NOMO-1 (cell line): ENCODE measurements around the gene CDCA8.

ENCODE experiments used
- DNase-seq, 2 experiments: peaks; one replicate each; lab custom pipeline; 2025; ENCODE audit not compliant: unreplicated experiment in 2 of 2; lab: John Stamatoyannopoulos, UW

The CDCA8 gene

DNA sequence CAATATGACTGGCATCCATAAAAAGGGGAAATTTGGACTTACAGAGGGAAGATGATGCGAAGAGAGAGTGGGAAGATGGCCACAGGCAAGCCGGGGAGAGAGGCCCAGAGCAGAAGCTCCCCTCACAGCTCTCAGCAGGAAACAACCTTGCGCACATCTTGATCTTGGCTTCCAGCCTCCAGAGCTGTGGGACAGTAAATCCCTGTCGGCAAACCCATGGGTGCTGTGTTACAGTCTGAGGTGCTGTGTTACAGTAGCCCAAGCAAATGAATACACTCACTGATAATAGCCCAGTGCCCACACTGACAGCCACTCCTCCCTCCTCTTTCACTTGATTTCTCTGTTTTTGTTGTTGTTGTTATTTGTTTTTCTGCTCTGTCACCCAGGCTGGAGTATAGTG is 22.4 kb downstream of the CDCA8 start:
- no peak for DNase-seq

GRCh38 chr1:37716321-37716720 is 24.0 kb downstream of the CDCA8 start:
- DNase-seq = no peak

DNA sequence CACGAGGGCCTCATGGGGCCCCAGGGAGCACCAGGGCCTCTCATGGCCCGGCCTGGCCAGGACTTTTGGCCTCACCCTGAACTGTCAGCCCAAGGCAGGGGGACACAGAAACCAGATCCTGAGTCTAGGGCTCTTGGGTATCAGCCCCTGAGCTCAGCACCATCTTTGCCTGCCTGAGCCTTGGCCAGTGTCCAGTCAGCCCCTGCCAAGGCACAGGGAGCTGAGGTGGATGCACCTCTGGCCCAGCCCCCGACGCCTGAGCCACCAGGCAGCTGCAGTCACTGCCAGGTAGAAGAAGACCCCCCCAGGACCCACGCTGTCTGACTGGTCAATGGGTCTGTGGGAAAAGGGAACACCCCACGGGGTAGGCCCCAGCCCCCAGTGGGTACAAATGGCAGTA is 25.3 kb downstream of the CDCA8 start:
- DNase-seq = no peak

DNA sequence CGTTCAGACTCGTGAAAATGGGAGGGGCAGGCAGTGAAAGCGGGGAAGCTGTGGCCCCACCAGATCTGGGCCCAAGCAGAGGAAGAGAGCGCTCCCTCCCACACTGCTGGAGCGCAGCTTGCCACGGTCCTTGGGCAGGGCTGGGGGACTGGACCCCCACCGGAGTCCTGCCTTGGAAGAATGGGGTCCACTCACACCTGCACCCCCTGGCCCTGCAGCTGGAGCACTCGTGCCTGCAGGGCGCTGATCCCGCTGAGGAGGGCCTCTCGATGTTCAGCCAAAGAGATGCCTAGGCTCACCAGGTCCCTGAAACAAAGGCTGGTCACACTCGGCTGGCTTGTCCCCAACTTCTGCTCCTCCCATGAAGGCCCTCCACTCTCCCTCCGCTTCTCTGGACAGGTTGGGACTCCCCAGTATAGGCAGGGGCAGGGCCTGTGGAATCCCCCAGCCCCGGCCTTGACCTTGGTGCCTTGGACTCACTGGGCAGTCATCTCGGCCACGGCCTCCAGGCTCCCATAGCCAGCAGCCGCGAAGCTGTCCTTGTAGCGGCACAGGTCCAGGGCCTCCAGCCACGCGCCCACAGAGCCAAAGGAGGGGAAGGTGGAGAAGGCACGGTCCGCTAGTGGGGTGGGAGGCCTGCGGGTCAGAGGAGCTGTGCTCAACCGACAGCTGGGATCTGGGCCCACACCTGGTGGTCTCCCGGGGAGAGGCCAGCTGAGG is 26.0 kb downstream of the CDCA8 start:
- DNase-seq = no peak

DNA sequence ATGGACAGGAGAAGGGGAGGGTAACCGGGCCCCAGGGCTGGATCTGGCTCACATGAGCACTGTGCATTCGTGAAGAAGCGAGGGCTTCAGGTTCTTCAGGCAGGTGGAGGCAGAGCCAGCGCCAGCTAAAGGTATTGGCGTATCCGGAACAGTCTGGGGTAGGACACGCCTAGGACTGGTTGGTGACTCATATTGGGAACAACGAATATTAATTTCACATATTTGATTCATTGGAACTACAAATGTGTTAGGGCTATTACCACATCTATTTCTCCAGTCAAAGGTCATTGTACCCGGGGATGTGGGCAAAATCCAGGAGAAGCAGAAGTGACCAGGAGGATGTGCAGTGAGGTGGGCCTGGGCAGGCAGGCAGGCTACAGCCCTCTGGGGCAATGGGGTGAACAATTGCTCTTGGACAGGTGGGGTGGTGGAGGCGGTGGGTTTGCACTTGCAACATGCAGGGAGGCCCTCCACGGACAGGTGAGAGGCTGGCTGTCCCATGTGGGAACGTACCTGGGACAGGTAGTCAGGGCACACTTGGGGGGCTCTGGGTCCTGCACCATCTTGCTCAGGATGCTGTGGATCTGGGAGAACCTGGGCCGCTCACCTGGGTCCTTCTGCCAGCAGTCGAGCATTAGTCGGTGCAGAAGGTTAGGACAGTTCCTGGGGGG is 26.7 kb downstream of the CDCA8 start:
- no peak for DNase-seq

DNA sequence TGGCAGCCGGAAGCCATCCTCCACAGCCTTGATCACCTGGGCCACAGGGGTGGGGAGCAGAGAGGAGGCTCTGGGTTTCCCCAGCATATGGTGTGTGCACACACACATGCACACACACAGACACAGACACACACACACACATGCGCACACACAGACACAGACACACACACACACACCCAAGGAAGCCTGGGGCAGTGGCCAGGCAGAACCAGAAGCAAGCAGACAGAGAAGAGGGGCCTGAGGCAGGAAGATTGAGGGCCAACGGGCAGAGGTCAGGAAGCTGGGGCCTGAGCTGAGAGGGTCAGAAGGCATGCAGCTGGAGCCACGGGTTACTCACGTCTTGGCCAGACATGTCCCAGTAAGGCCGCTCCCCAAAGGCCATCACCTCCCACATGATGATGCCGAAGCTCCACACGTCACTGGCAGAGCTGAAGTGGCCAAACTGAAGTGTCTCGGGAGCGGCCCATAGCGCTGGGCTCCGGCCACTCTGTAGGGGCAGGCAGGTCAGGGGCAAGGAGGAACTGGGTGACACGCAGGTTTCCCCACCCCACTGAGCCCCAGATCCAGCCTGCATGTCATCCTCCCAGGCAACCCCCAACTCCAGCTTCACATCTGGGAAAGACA is 27.4 kb downstream of the CDCA8 start:
- DNase-seq = no peak

DNA sequence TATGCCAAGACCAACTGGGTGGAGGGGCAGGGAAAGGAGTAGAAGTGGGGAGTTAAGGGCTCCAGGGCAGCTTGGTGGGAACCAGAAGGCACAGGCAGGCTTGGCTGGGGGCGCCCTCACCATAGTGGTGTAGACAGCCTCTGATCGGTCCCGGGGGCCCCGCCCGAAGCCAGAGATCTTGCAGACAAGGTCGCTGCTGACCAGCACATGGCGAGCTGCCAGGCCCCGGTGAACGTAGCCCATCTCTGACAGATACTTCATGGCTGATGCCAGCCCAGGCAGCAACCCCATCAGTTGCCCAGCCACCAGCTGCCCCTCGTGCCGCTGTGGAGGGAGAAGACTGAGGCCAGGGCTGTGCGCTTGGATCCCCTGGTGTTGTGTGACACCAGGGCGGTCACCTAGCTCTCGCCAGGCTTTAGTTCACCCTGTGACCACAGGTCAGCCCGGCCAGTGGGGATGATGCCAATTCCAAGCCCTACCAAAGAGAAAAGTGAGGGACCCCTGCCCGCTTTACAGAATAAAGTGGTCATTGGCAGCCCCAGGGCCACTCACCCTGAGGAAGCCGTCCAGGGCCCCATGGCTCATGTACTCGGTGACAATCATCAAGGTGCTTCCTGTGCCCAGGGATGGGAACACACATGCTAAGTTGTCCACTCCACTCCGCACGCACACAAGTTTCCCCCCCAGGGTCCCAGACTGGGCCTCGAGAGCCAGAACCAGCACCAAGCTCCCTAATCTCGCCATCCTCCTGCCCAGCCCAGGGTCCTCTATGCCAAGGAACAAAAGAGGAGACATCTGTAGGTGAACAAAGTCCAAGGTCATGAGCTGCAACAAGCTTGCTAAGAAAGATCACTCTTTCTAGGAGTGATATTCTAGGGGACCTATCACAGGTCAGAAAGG is 28.2 kb downstream of the CDCA8 start:
- DNase-seq = no peak

DNA sequence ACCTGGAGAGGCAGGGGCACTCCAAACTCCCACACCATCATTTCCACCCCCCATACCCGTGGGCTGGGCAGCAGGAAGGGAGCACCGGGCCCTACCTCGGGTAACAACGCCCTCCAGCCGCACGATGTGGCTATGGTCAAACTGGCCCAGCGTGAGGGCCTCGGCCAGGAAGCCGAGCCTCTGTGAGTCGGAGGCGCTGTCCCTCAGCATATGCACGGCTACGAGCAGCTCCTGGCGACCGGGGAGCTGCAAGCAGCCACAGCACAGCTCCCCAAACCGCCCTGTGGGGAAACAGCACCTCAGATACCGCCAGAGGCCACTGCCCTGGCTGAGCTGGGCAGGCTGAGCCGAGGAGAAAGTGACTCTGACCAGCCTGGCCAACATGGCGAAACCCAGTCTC is 29.2 kb downstream of the CDCA8 start:
- DNase-seq = no peak

DNA sequence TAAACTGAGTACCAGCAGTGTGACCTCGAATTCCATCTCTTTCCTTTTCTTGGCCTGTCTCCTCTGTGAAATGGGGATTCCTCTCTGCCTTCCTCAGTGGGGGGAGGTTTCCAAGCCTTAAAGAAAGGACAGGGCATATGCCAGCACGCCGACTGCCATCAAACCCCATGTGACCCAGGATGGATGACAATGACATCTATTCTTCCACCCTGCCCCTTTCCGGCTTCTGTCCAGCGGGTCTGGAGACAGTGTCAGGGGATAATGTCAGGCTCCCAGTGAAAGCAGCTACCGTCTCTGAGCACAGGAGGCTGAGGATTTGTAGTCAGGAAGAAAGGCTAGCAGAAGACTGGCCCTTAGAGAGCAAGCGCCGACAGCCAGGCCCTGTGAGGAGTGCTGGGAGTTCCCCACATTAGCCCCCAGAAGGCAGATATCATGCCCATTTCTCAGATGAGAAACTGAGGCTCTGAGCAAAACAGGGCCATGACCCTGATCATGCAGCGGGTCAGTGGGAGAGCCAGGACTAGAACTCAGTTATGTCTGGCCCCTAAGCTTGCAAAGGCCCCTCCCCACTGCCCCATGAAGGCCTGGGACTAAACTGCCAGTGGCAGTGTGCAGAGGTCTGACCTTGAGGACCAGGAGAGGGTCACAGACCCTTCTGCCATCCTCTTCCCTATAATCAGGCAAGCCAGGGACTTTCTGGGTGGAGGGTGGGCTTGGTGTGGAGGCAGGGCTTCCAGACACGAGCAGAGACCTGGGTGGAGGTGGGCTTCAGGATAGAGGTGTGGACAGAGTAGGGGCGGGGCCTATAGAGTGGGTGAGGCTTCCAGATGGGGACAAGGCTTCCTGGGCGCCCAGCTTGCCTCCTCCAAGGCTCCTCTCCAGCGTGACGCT is 30.1 kb downstream of the CDCA8 start:
- DNase-seq = no peak

GRCh38 chr1:37723072-37723389 is 30.7 kb downstream of the CDCA8 start:
- no peak for DNase-seq

GRCh38 chr1:37723390-37724078 is 31.2 kb downstream of the CDCA8 start:
- DNase-seq = no peak

GRCh38 chr1:37724575-37724974 is 32.3 kb downstream of the CDCA8 start:
- no peak for DNase-seq

DNA sequence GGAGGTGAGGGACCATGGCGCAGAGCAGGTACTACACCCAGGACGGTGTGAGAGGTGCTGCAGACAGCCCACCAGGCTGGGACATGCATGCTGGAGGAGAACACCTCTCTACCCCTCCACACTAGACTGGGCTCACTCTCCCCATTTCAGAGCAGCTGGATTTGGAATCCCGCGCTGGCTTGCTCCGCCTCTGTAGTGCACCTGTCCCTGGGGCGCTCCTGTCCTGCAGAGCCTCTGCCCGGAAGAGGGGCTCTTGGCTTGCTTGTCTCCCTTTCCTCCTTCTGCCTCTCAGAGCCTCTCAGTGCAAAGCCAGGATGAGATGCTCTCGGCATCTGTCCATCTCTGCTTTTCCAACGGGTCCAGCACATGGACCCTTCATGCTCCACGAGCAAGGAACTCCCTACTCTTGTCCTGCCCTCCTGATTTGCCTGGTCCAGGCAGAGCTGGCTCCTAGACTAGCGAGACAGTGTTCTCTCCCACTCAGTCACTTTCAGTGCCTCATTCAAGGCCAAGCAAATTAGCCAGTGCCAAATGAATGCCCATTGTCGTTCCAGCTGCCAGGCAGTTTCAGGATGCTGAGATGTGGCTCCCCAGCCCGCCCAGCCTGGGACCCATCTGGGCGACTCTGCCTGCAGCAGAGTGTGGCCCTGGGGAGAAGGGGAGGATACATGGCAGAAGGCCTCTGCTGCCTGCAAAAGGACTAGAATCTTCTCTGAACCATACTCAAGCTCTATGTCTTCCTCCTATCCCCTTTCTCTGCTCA is 33.7 kb downstream of the CDCA8 start:
- DNase-seq = no peak

DNA sequence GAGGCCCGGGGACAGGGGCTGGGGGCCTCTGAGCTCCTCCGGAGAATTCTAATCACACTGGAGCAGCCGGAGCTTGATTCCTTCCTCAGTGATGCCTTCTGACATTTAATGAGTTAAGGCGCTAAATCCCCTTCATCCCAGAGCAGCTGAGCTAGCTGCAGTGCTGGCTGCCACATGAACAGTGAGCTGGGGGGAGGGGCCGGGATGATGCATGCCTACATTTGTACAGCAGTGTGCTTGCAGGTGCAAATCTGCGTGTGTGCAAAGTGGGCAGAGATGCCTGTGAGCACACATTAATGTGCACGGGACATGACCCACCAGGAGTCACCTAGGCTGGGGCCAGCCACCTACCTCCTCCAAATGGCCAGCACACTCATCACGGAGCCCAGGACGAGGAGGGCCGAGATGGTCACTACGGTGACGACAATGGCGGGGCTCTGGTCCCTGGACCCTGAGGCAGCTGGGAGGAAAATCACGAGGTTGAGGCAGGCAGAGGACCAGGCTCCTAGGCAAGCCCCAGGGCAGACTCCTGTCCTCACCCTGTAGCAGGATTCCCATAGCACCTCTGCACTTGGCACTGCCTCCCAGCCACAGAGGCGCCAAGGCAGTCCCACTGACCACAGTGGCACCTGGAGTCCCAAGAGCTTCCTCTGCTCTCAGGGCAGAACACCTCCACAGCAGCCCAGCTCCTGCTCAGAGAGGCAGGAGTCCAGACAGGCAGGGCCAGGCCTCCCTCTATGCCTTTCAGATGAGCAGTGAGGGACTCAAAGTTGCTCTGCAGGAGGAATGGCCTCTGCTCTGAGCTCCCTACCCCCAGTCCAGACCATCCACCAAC is 34.7 kb downstream of the CDCA8 start:
- no peak for DNase-seq

DNA sequence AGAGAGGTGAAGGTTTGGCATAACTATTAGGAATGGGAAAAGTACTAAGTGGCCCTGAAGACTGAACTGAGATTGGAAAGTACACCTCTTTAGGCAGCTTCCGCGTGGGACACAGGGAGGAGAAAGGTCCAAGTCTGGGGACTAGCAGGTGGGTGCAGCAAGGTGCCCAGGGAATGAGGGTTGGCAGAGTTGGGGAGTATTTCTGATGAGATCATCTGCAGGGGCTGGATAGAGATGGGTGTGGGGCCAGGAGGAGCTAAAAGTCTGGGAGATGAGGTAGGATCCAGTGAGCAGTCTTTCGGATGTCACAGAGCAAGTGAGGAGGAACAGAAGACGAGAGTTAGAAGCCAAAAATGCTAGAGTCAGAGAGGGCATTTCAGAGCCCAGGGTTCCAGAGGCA is 36.1 kb downstream of the CDCA8 start:
- no peak for DNase-seq

DNA sequence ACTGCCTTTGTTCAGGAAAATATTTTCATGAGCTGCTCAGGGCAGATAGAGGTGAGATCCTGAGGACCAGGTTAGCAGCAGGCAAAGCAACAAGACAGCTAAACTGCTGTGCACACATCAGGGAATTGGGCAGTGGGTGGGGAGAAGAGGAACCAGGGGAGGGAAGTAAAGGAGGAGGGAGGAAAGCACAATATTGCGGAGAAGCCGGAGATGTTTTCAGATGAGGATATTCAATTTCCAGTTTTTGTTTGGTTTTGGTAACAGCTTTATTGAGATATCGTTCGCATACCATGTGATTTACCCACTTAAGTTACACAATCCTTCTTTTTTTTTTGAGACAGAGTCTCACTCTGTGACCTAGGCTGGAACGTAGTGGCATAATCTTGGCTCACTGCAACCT is 38.1 kb downstream of the CDCA8 start:
- no peak for DNase-seq

DNA sequence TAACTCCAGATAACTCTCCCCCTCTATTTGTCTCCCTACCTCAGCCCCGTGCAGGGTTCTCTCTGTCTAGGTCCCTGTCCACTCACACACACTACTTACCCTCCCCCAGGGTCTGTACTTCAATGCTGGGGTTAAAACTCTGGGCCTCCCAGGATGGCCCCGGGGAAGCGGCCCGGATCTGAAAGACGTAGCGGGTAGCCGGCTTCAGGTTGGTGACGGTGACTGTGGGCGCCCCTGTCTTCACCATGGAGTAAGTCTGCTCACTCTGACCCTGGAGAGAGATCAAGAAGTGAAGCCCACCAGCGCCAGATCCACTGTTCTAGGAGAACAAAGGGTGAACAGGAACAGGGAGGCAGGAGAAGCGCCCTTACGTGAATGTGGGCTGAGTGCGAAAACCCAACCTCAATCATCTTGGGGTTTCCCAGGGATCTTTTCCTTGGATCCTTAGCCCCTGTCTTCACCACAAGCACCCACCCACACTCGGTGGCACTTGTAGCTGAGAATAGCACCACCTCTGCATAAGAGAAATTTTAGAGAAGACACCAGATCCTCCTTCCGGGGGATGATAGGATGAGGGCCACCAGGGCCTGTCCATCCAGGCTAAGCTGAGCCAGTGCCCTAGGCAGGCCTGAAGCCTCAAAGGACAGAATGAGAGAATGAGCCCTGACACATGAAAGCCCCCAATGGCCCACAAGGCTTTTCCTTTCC is 39.1 kb downstream of the CDCA8 start:
- no peak for DNase-seq
